Smooth muscle cell (in vitro differentiated cells): Measurements from ENCODE around the gene MCTP1. TPM values are rescaled to one million over a fixed set of nuclear protein-coding genes. Genes with fewer than 3 reads are reported as not detected.

Experiments
- DNase-seq: peaks from one replicate; lab custom pipeline; 2025; ENCODE audit not compliant: unreplicated experiment; lab: John Stamatoyannopoulos, UW
- H2AFZ ChIP-seq: fragments of 200-600 bp; sonication (generic); 2 replicates; pipeline ENCODE4 v1.6.0; 2016; ENCODE audit warnings: antibody characterized with exemption, low read depth, mild to moderate bottlenecking
- H3F3A ChIP-seq: fragments of 200-600 bp; sonication (generic); 2 replicates; pipeline ENCODE4 v1.6.0; 2017; ENCODE audit warnings: antibody characterized with exemption, low read depth
- H3K27ac ChIP-seq: fragments of 200-600 bp; sonication (generic); 2 replicates; pipeline ENCODE4 v1.5.1; 2016; ENCODE audit warnings: low read depth, mild to moderate bottlenecking
- H3K27me3 ChIP-seq: fragments of 200-600 bp; sonication (generic); 2 replicates; pipeline ENCODE4 v1.6.1; 2016; ENCODE audit warnings: low read depth, mild to moderate bottlenecking
- H3K36me3 ChIP-seq: fragments of 200-600 bp; sonication (generic); 2 replicates; pipeline ENCODE4 v1.5.1; 2016; ENCODE audit warnings: low read depth
- H3K4me1 ChIP-seq: fragments of 200-600 bp; sonication (generic); 2 replicates; pipeline ENCODE4 v1.5.1; 2016; ENCODE audit warnings: low read depth
- H3K4me2 ChIP-seq: fragments of 200-600 bp; sonication (generic); 2 replicates; pipeline ENCODE4 v1.6.0; 2016; ENCODE audit warnings: mild to moderate bottlenecking
- H3K4me3 ChIP-seq: fragments of 200-600 bp; sonication (generic); 2 replicates; pipeline ENCODE4 v1.5.1; 2016; ENCODE audit warnings: mild to moderate bottlenecking
- H3K79me2 ChIP-seq: fragments of 200-600 bp; sonication (generic); 2 replicates; pipeline ENCODE4 v1.6.0; 2016; ENCODE audit warnings: low read depth, mild to moderate bottlenecking
- H3K9ac ChIP-seq: fragments of 200-600 bp; sonication (generic); 2 replicates; pipeline ENCODE4 v1.6.0; 2016; ENCODE audit warnings: low read depth
- H3K9me3 ChIP-seq: fragments of 200-600 bp; sonication (generic); replicated peaks from 2 replicates; pipeline ENCODE4 v1.5.1; 2016; ENCODE audit warnings: low read depth
- H4K20me1 ChIP-seq: fragments of 200-600 bp; sonication (generic); 2 replicates; pipeline ENCODE4 v1.6.0; 2016; ENCODE audit warnings: low read depth
- WGBS: methylation state at CpG from one replicate; pipeline ENCODE4 v1.1.7; 2016; ENCODE audit warnings: low lambda C conversion rate; 5-methylcytosine and 5-hydroxymethylcytosine counted together
- polyA plus RNA-seq: library from polyadenylated mRNA; unstranded; fragments of >200 nt; fragmentation: Nextera tagmentation; extraction: Ambion mirVana; gene quantifications from 2 replicates; pipeline ENCODE4 v1.2.1, GENCODE V29; 2016
- total RNA-seq: library from RNA; depleted of rRNA; stranded (reverse); fragments of >200 nt; gene quantifications from 2 replicates; pipeline ENCODE4 v1.2.3, GENCODE V29; 2014
- TF ChIP-seq, protein P1 (sequence below): fragments of 200-600 bp; sonication (generic); IDR thresholded peaks from 2 replicates; pipeline ENCODE4 v1.5.1; 2017; ENCODE audit warnings: borderline replicate concordance, mild to moderate bottlenecking, antibody characterized with exemption; ENCODE audit not compliant: insufficient read depth, poor library complexity, severe bottlenecking

MCTP1 gene
- total and polyA plus RNA-seq, 2 experiments from 2014 or later: 1.1 to 4.8 TPM

DNA sequence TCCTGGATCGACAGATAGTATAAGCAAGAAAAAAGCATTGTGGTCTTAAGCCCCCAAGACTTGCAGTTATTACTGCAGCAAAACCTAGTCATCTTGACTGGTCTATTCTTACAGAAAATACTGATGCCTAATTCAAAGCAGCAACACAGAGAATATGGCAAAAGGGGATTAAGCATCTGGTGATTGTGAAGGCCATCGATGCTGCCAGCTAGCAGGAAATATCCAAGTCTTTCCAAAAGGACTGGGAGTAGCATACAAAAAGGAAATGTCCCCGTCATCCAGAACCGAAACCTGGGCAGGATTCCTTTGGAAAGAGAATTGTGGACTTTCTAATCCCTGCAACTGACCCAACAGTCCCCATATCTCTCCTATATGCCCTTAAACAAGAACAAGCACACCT is 534.2 kb downstream of the MCTP1 start:
- no peaks in the 10 kb centered on the region for H3F3A ChIP-seq
- TF ChIP-seq, protein P1, sequence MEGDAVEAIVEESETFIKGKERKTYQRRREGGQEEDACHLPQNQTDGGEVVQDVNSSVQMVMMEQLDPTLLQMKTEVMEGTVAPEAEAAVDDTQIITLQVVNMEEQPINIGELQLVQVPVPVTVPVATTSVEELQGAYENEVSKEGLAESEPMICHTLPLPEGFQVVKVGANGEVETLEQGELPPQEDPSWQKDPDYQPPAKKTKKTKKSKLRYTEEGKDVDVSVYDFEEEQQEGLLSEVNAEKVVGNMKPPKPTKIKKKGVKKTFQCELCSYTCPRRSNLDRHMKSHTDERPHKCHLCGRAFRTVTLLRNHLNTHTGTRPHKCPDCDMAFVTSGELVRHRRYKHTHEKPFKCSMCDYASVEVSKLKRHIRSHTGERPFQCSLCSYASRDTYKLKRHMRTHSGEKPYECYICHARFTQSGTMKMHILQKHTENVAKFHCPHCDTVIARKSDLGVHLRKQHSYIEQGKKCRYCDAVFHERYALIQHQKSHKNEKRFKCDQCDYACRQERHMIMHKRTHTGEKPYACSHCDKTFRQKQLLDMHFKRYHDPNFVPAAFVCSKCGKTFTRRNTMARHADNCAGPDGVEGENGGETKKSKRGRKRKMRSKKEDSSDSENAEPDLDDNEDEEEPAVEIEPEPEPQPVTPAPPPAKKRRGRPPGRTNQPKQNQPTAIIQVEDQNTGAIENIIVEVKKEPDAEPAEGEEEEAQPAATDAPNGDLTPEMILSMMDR: no peak

GRCh38 chr5:94749042-94749441 is 535.9 kb downstream of the MCTP1 start:
- no peak for DNase-seq
- Histone ChIP-seq H3K4me3 (no peak overlapping the region), H4K20me1 (no peaks in the 10 kb centered on the region), H3K9me3 (no peaks in the 10 kb centered on the region), H3K27me3 (no peaks in the 10 kb centered on the region), H2AFZ (no peak overlapping the region), H3K4me2 (no peak overlapping the region), H3K79me2 (no peaks in the 10 kb centered on the region), H3K4me1 (no peaks in the 10 kb centered on the region), H3K27ac (no peak overlapping the region), H3F3A (no peaks in the 10 kb centered on the region), H3K36me3 (no peaks in the 10 kb centered on the region), H3K9ac (no peak overlapping the region)
- TF ChIP-seq, protein P1: no peak
- 91% methylated on average over 2 of the region's 2 CpGs for WGBS

More for the DNA sequence above, 534.2 kb downstream of the MCTP1 start:
- Histone ChIP-seq H3K4me2 (no peak overlapping the region), H4K20me1 (no peaks in the 10 kb centered on the region), H3K27me3 (no peaks in the 10 kb centered on the region), H3K9me3 (no peaks in the 10 kb centered on the region), H3K27ac (no peak overlapping the region), H3K79me2 (no peaks in the 10 kb centered on the region), H3K4me1 (no peaks in the 10 kb centered on the region), H3K4me3 (no peak overlapping the region), H2AFZ (no peak overlapping the region), H3K36me3 (no peaks in the 10 kb centered on the region), H3K9ac (no peak overlapping the region)
- 97% methylated on average over 4 of the region's 4 CpGs for WGBS
- DNase-seq: no peak

DNA sequence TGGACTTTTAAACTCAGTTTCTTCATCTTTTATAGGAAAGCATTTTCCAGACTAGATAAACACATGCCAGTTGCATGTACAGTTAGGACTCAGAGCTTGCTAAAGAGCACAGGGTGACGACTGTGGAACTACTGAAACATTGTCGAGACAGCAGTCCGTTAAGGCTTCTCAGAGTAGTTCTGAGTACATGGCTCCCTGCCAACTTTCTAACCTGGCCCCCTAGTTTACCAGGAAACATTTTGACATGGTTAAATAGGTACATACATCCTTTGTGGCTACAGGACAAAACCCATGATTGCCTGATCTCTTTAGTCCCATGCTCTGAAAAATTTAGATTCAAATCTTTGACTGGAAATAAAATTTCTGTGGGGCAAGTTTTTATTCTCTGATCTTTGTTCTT is 536.7 kb downstream of the MCTP1 start:
- no peak overlapping the region for H3K9ac ChIP-seq
- no peak overlapping the region for H2AFZ ChIP-seq
- no peaks in the 10 kb centered on the region for H4K20me1 ChIP-seq
- H3K9me3 ChIP-seq: no peaks in the 10 kb centered on the region
- no peaks in the 10 kb centered on the region for H3F3A ChIP-seq
- H3K27ac ChIP-seq: no peak overlapping the region
- H3K79me2 ChIP-seq: no peaks in the 10 kb centered on the region
- TF ChIP-seq, protein P1: no peak
- DNase-seq: no peak
- H3K4me1 ChIP-seq: no peaks in the 10 kb centered on the region
- H3K36me3 ChIP-seq: no peaks in the 10 kb centered on the region
- 93% methylated on average over 3 of the region's 3 CpGs for WGBS
- H3K4me2 ChIP-seq: no peak overlapping the region
- no peaks in the 10 kb centered on the region for H3K27me3 ChIP-seq
- no peak overlapping the region for H3K4me3 ChIP-seq

DNA sequence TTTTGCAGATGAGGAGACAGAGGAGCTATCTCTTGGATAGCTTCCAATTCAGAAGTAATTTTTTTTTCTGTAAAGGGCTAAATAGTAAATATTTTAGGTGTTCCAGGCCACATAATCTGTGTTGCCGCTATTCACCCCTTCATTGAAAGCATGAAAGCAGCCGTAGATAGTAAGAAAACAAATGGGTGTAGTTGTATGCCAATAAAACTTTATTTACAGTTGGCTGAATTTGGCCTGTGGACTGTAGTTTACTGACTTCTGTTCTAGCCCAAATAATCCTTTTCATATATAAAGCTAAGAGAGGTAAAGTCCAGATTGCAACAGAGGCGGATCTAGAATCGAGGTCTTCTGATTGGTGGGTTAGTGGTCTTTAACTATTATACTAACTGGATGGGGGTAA is 537.5 kb downstream of the MCTP1 start:
- Histone ChIP-seq H3K4me3 (no peak overlapping the region), H3F3A (no peaks in the 10 kb centered on the region), H4K20me1 (no peaks in the 10 kb centered on the region), H3K4me2 (no peak overlapping the region), H3K79me2 (no peaks in the 10 kb centered on the region), H3K27me3 (no peaks in the 10 kb centered on the region), H3K4me1 (no peaks in the 10 kb centered on the region), H3K9me3 (no peaks in the 10 kb centered on the region), H3K36me3 (no peaks in the 10 kb centered on the region), H3K9ac (no peak overlapping the region), H2AFZ (no peak overlapping the region), H3K27ac (no peak overlapping the region)
- TF ChIP-seq, protein P1: no peak
- DNase-seq: no peak
- 85% methylated on average over 4 of the region's 4 CpGs for WGBS
